SU-DHL-6 (cell line): ENCODE measurements around the gene CENPS.

Experiments
- H2AFZ ChIP-seq: fragments of 200-600 bp; sonication (generic); 2 replicates; pipeline ENCODE4 v1.6.1; 2014; ENCODE audit warnings: low read depth, mild to moderate bottlenecking, moderate library complexity, mixed read lengths, antibody characterized with exemption, low read length; ENCODE audit not compliant: severe bottlenecking
- H3F3A ChIP-seq: fragments of 200-600 bp; shearing (Covaris generic); 2 replicates; pipeline ENCODE4 v1.6.0; 2016; ENCODE audit warnings: antibody characterized with exemption, mild to moderate bottlenecking; ENCODE audit not compliant: insufficient read depth
- H3K27ac ChIP-seq: fragments of 200-600 bp; sonication (generic); 2 replicates; pipeline ENCODE4 v1.5.1; 2016; ENCODE audit warnings: low read depth, mild to moderate bottlenecking, low read length, moderate library complexity, mixed read lengths
- H3K27me3 ChIP-seq: fragments of 200-600 bp; sonication (generic), shearing (Covaris generic); 2 replicates; pipeline ENCODE4 v1.6.0; 2014; ENCODE audit warnings: mild to moderate bottlenecking, low read length
- H3K36me3 ChIP-seq: fragments of 200-600 bp; sonication (generic); 2 replicates; pipeline ENCODE4 v1.6.1; 2014; ENCODE audit warnings: mild to moderate bottlenecking, low read length, mixed read lengths
- H3K4me2 ChIP-seq: fragments of 300-600, 200-600 bp; shearing (Covaris generic), sonication (generic); 2 replicates; pipeline ENCODE4 v1.6.0; 2014; ENCODE audit warnings: low read length, low read depth, mild to moderate bottlenecking; ENCODE audit not compliant: poor library complexity, severe bottlenecking
- H3K4me3 ChIP-seq: fragments of 200-600 bp; sonication (generic); 2 replicates; pipeline ENCODE4 v1.5.1; 2014; ENCODE audit warnings: antibody characterized with exemption, low read length, mild to moderate bottlenecking, mixed read lengths; ENCODE audit not compliant: insufficient read depth, poor library complexity, severe bottlenecking
- H3K79me2 ChIP-seq: fragments of 200-600 bp; sonication (generic); 2 replicates; pipeline ENCODE4 v1.6.1; 2014; ENCODE audit warnings: mild to moderate bottlenecking, low read length, moderate library complexity; ENCODE audit not compliant: insufficient read depth
- H3K9ac ChIP-seq: fragments of 200-600 bp; sonication (generic); 2 replicates; pipeline ENCODE4 v1.7.0; 2014; ENCODE audit warnings: mild to moderate bottlenecking, low read length
- H3K9me2 ChIP-seq: fragments of 200-600 bp; sonication (generic); replicated peaks from 2 replicates; pipeline ENCODE4 v1.6.1; 2014; ENCODE audit warnings: low read length; ENCODE audit not compliant: insufficient read depth
- H3K9me3 ChIP-seq: fragments of 200-600 bp; sonication (generic); 2 replicates; pipeline ENCODE4 v1.6.1; 2014; ENCODE audit warnings: low read length, mixed read lengths; ENCODE audit not compliant: insufficient read depth
- H4K20me1 ChIP-seq: fragments of 200-600 bp; sonication (generic); 2 replicates; pipeline ENCODE4 v1.6.1; 2014; ENCODE audit warnings: low read depth, mild to moderate bottlenecking, antibody characterized with exemption, low read length, moderate library complexity, mixed read lengths
- EZH2phosphoT487 ChIP-seq: fragments of 200-600 bp; sonication (generic), shearing (Covaris generic); conservative IDR thresholded peaks from 2 replicates; pipeline ENCODE4 v1.6.1; 2018; ENCODE audit warnings: mild to moderate bottlenecking, antibody characterized with exemption, low read length, moderate library complexity, mixed read lengths
- TF ChIP-seq, protein P1 (sequence below): fragments of 200-600 bp; sonication (generic); IDR thresholded peaks from one replicate; pipeline ENCODE4 v1.5.1; 2017; ENCODE audit warnings: antibody characterized with exemption, mild to moderate bottlenecking, low read length, moderate library complexity; ENCODE audit not compliant: insufficient read depth, poor library complexity, severe bottlenecking

The CENPS gene

DNA sequence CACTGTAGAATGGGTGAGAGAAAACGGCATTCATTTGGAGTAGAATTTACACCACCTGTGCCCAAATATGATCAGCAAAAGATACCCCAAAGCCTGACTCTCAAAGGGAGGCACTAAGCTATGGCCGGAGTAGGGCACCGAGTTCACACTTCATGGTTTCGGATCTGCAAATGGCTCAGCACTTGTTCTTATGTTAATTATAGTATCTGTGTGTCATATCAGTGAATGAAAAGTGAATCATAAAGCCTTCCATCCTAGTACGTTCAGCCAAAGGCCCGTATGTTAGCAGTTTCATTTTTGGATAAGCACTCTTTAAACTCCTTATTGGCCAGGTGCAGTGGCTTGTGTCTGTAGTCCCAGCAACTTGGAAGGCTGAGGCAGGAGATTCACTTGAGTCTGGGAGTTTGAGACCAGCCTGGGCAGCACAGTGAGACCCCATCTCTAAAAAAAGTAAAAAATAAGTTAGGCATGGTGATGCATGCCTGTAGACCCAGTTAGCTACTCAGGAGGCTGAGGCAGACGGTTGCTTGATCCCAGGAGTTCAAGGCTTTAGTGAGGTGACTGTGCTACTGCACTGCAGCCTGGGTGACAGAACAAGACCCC is 14.7 kb downstream of the CENPS start:
- H3K27ac ChIP-seq: no peak overlapping the region
- H3K4me2 ChIP-seq: no peak overlapping the region
- H3K36me3 ChIP-seq: no peaks in the 10 kb centered on the region
- no peaks in the 10 kb centered on the region for H3K27me3 ChIP-seq
- no peaks in the 10 kb centered on the region for H3F3A ChIP-seq
- H3K9me2 ChIP-seq: no peaks in the 10 kb centered on the region
- H3K79me2 ChIP-seq: no peaks in the 10 kb centered on the region
- H2AFZ ChIP-seq: no peak overlapping the region
- no peaks in the 10 kb centered on the region for H4K20me1 ChIP-seq
- no peak overlapping the region for H3K4me3 ChIP-seq
- TF ChIP-seq, protein P1, sequence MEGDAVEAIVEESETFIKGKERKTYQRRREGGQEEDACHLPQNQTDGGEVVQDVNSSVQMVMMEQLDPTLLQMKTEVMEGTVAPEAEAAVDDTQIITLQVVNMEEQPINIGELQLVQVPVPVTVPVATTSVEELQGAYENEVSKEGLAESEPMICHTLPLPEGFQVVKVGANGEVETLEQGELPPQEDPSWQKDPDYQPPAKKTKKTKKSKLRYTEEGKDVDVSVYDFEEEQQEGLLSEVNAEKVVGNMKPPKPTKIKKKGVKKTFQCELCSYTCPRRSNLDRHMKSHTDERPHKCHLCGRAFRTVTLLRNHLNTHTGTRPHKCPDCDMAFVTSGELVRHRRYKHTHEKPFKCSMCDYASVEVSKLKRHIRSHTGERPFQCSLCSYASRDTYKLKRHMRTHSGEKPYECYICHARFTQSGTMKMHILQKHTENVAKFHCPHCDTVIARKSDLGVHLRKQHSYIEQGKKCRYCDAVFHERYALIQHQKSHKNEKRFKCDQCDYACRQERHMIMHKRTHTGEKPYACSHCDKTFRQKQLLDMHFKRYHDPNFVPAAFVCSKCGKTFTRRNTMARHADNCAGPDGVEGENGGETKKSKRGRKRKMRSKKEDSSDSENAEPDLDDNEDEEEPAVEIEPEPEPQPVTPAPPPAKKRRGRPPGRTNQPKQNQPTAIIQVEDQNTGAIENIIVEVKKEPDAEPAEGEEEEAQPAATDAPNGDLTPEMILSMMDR: no peak
- no peak for TF ChIP-seq EZH2phosphoT487
- H3K9me3 ChIP-seq: no peaks in the 10 kb centered on the region
- H3K9ac ChIP-seq: no peak overlapping the region

DNA sequence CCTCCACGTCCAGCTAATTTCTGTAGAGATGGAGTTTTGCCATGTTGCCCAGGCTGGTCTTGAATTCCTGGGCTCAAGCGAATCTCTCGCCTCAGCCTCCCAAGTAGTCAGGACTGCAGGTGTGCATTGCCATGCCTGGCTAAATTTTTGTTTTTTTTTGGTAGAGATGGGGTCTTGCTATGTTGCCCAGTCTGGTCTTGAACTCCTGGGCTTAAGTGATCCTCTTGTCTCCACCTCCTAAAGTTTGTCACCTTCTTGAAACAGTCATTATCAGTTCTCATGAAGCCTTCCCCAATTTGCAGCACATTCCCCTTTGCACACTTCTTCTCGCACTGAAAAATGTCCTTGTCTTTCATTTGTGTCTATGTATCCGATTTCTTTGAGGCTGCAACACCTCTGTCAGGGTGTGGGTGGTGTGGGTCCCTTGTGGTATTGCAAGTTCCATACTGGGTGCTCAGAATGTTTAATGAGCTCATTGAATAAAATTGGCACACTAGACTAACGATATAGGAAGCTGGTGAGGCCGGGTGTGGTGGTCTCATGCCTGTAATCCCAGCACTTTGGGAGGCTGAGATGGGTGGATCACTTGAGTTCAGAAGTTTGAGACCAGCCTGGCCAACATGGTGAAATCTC is 16.7 kb downstream of the CENPS start:
- Histone ChIP-seq H3K4me3 (no peak overlapping the region), H3K79me2 (no peaks in the 10 kb centered on the region), H3K9me3 (no peaks in the 10 kb centered on the region), H3K27ac (no peak overlapping the region), H3K36me3 (no peaks in the 10 kb centered on the region), H3K9ac (no peak overlapping the region), H4K20me1 (no peaks in the 10 kb centered on the region), H3K9me2 (no peaks in the 10 kb centered on the region), H3F3A (0 out of 2 replicates have a peak, but pooled peaks cover 5% of the 10 kb centered on the region), H3K27me3 (no peaks in the 10 kb centered on the region), H2AFZ (no peak overlapping the region), H3K4me2 (no peak overlapping the region)
- TF ChIP-seq, protein P1: no peak
- TF ChIP-seq EZH2phosphoT487: no peak

DNA sequence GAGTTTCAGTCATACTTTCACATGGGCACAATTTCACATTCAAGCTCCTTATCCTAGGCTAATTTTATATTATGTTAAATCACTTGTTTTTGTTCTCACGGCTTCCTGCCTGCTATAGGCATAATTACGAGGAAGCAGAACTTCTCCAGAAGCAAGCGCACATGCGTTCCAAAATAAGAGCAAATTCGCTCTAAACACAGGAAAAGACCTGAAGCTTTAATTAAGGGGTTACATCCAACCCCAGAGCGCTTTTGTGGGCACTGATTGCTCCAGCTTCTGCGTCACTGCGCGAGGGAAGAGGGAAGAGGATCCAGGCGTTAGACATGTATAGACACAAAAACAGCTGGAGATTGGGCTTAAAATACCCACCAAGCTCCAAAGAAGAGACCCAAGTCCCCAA is 19.5 kb downstream of the CENPS start, which contains the start of gene CORT:
CORT (plus strand) TSS at position 281 of the 400 bp plus-strand sequence. CDS start 193 bp downstream, outside the sequence.
- TF ChIP-seq EZH2phosphoT487: no peak
- TF ChIP-seq, protein P1: no peak
- Histone ChIP-seq H4K20me1 (no peaks in the 10 kb centered on the region), H3K4me2 (no peak within 1 kb of the TSS), H2AFZ (no peak within 1 kb of the TSS), H3K9ac (no peak within 1 kb of the TSS), H3K9me3 (no peaks in the 10 kb centered on the region), H3F3A (0 out of 2 replicates have a peak, but pooled peaks cover 6% of the 10 kb centered on the region), H3K4me3 (no peak within 1 kb of the TSS), H3K79me2 (no peaks in the 10 kb centered on the region), H3K27ac (no peak within 1 kb of the TSS), H3K36me3 (no peaks in the 10 kb centered on the region), H3K27me3 (no peaks in the 10 kb centered on the region), H3K9me2 (no peaks in the 10 kb centered on the region)
